CD4-positive, CD25-positive, alpha-beta regulatory T cell (primary cell): ENCODE data around the gene KITLG. TPM values are rescaled to one million over a fixed set of nuclear protein-coding genes. Genes with fewer than 3 reads are reported as not detected.
"Not testable (repeated sequence)": the region's sequence is repeated elsewhere in the genome, so short reads cannot be mapped to it uniquely, and the experiment has no call there.

Source experiments
- ATAC-seq, 2 donors: fragments of 150-1000 bp; cut with Tn5 transposase; one replicate each; pipeline ENCODE4 v1.10.0; 2021; ENCODE audit warnings: low read depth in 2 of 2, moderate number of reproducible peaks in 2 of 2, moderate library complexity in 1 of 2
- DNase-seq, 3 donors: peaks; one replicate each; pipeline versions ENCODE4 v3.0.0 to v3.0.0-alpha.2; 2012 to 2022; ENCODE audit warnings: mixed read lengths in 1 of 3
- H3K27ac ChIP-seq: one replicate; pipeline ENCODE4 v1.7.0; 2013; ENCODE audit warnings: mild to moderate bottlenecking, low read length; ENCODE audit not compliant: insufficient read depth, poor library complexity, severe bottlenecking
- H3K27me3 ChIP-seq: one replicate; pipeline ENCODE4 v1.7.0; 2013; ENCODE audit warnings: low read length; ENCODE audit not compliant: control insufficient read depth, insufficient read depth
- H3K36me3 ChIP-seq: one replicate; pipeline ENCODE4 v1.7.0; 2013; ENCODE audit warnings: mild to moderate bottlenecking, low read length, moderate library complexity; ENCODE audit not compliant: control insufficient read depth, insufficient read depth
- H3K4me1 ChIP-seq: 2 replicates; pipeline ENCODE4 v1.7.0; 2013; ENCODE audit warnings: mild to moderate bottlenecking, low read length; ENCODE audit not compliant: insufficient read depth, control insufficient read depth, poor library complexity, severe bottlenecking
- H3K4me3 ChIP-seq: one replicate; pipeline ENCODE4 v1.7.0; 2013; ENCODE audit warnings: low read depth, mild to moderate bottlenecking, low read length, moderate library complexity
- H3K9me3 ChIP-seq, 2 experiments: 1 replicate in 1 of 2; 2 replicates in 1 of 2; pipeline ENCODE4 v1.7.0; 2013; ENCODE audit warnings: low read length in 2 of 2, mild to moderate bottlenecking in 1 of 2, moderate library complexity in 1 of 2; ENCODE audit not compliant: control insufficient read depth in 2 of 2
- H3K27ac Mint-ChIP-seq, 3 donors: one replicate each; pipeline ENCODE4 v1.8.0; 2020 to 2022; ENCODE audit warnings: mild to moderate bottlenecking in 3 of 3, mixed read lengths in 3 of 3, moderate library complexity in 2 of 3
- H3K27me3 Mint-ChIP-seq: one replicate; pipeline ENCODE4 v1.8.0; 2022; ENCODE audit warnings: mild to moderate bottlenecking, mixed read lengths
- H3K36me3 Mint-ChIP-seq: one replicate; pipeline ENCODE4 v1.8.0; 2020; ENCODE audit warnings: mixed read lengths
- H3K4me1 Mint-ChIP-seq, 4 donors: one replicate each; pipeline ENCODE4 v1.8.0; 2020 to 2022; ENCODE audit warnings: mixed read lengths in 4 of 4, mild to moderate bottlenecking in 1 of 4
- H3K4me3 Mint-ChIP-seq, 4 donors: one replicate each; pipeline ENCODE4 v1.8.0; 2020 to 2022; ENCODE audit warnings: mild to moderate bottlenecking in 4 of 4, mixed read lengths in 4 of 4, moderate library complexity in 3 of 4
- H3K9me3 Mint-ChIP-seq, 7 donors: one replicate each; pipeline ENCODE4 v1.8.0; 2020 to 2022; ENCODE audit warnings: mixed read lengths in 7 of 7, mild to moderate bottlenecking in 3 of 7, moderate library complexity in 2 of 7
- polyA plus RNA-seq, 4 donors: library from polyadenylated mRNA; unstranded; fragments of 300-500 nt; fragmentation: Illumina TruSeq; gene quantifications; one replicate each; pipeline ENCODE4 v1.2.3, GENCODE V29; 2021
- total RNA-seq: library from RNA; stranded (reverse); gene quantifications from one replicate; pipeline ENCODE4 v1.2.3, GENCODE V29; 2022

The KITLG gene
- total and polyA plus RNA-seq, 5 donors from 2014 or later = not detected

DNA sequence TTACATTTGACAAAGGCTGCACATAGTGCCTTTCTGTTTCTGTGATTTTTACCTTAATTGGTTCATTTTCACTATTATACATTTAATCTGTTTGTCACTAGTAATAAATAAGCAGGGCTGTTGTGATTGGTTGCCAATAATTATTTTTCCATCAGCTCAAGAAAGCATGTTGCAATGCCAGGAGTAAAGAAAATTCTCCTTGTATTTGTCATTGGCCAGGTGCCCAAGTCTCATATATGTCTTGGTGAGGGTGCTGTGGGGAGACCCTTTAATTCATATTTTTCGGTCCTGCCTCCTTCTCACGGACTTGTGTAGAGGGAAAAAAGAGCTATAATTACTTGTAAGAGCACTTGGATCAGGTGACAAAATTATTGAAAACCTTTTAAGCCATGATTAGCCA lies 108.0 kb downstream of the KITLG start:
- Histone ChIP-seq H3K4me1 (no peaks in the 10 kb centered on the region), H3K27me3 (no peaks in the 10 kb centered on the region), H3K27ac (no peak overlapping the region), H3K9me3 (no peaks in the 10 kb centered on the region), H3K36me3 (no peaks in the 10 kb centered on the region), H3K4me3 (no peak overlapping the region)
- H3K27me3 Mint-ChIP-seq = no peaks in the 10 kb centered on the region
- DNase-seq (no peak), ATAC-seq (no peak)
- H3K4me1 Mint-ChIP-seq = no peaks in the 10 kb centered on the region
- no peaks in the 10 kb centered on the region for H3K36me3 Mint-ChIP-seq
- H3K27ac Mint-ChIP-seq = no peak overlapping the region
- peaks cover 0 to 6% (median 3%) of the 10 kb centered on the region in 7 donors for H3K9me3 Mint-ChIP-seq
- no peak overlapping the region for H3K4me3 Mint-ChIP-seq

DNA sequence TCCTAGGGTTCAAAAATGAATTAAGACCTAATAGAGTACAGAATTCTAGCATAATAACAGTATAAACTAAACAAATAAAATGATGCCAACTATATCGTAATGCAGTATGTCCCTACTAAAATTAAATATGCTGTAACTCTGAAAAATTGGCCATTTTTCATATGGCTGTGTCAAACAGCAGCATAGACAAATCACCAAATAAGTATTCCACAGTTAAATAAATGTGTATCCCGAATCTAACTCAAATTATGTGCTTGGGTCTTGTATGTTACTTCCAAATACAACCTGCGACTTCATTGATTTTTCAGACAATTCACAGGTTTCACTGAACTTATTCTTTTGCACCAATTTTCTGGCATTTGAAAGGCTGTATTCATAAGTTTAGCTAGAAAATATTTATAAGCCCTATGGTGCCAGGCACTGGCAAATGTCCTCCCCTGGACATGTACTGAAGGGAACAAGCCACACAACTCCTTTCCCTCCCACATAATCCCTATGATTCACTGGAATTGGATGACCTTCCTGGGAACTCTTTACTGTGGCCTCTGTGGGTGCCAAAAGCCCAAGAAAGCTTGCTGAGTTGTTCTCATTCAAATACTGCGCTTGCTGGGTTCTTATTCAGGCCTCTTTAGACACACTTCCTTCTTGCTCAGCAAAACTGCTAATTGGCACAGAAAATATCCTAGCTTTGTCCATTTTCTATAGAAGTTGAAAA lies 108.8 kb downstream of the KITLG start:
- peaks cover 0 to 6% (median 3%) of the 10 kb centered on the region in 7 donors for H3K9me3 Mint-ChIP-seq
- no peaks in the 10 kb centered on the region for H3K36me3 ChIP-seq
- H3K4me1 ChIP-seq = no peaks in the 10 kb centered on the region
- H3K27me3 Mint-ChIP-seq = no peaks in the 10 kb centered on the region
- H3K4me3 Mint-ChIP-seq = no peak overlapping the region
- no peak overlapping the region for H3K27ac ChIP-seq
- no peaks in the 10 kb centered on the region for H3K27me3 ChIP-seq
- no peaks in the 10 kb centered on the region for H3K9me3 ChIP-seq
- DNase-seq (no peak), ATAC-seq (no peak)
- no peaks in the 10 kb centered on the region for H3K36me3 Mint-ChIP-seq
- no peak overlapping the region for H3K27ac Mint-ChIP-seq
- H3K4me1 Mint-ChIP-seq = no peaks in the 10 kb centered on the region
- H3K4me3 ChIP-seq = no peak overlapping the region

GRCh38 chr12:88469154-88469553 lies 111.1 kb downstream of the KITLG start:
- H3K4me1 Mint-ChIP-seq = no peaks in the 10 kb centered on the region
- H3K9me3 Mint-ChIP-seq = peaks cover 0 to 7% (median 2%) of the 10 kb centered on the region in 7 donors
- Histone ChIP-seq H3K27me3 (no peaks in the 10 kb centered on the region), H3K9me3 (no peaks in the 10 kb centered on the region), H3K4me1 (no peaks in the 10 kb centered on the region), H3K4me3 (no peak overlapping the region), H3K36me3 (no peaks in the 10 kb centered on the region), H3K27ac (no peak overlapping the region)
- no peak overlapping the region for H3K4me3 Mint-ChIP-seq
- H3K36me3 Mint-ChIP-seq = no peaks in the 10 kb centered on the region
- peaks cover under 1% of the 10 kb centered on the region for H3K27me3 Mint-ChIP-seq
- no peak overlapping the region for H3K27ac Mint-ChIP-seq
- DNase-seq (no peak), ATAC-seq (no peak)

DNA sequence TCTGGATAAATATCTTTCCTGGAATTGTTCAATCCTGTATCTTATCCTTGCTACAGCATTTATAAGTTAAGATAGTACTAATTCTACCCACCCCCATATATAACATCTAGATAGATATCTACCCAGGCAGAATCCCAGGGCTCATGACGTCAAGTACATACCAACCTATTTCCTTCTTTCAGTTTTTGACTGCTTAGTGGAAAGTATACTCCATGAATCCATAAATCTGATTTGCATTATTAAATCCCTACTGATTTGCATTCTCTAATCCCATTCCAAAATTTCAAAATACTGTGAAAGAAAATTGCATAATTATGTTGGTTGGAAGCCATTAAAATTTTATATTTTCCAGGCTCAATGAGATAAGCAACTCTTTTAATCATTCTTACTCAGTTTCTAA lies 111.7 kb downstream of the KITLG start:
- peaks cover 0 to 7% (median 2%) of the 10 kb centered on the region in 7 donors for H3K9me3 Mint-ChIP-seq
- H3K4me3 ChIP-seq = no peak overlapping the region
- H3K27me3 ChIP-seq = no peaks in the 10 kb centered on the region
- no peaks in the 10 kb centered on the region for H3K4me1 Mint-ChIP-seq
- no peak for DNase-seq
- no peaks in the 10 kb centered on the region for H3K4me1 ChIP-seq
- H3K36me3 ChIP-seq = no peaks in the 10 kb centered on the region
- no peaks in the 10 kb centered on the region for H3K36me3 Mint-ChIP-seq
- no peaks in the 10 kb centered on the region for H3K9me3 ChIP-seq
- H3K27ac Mint-ChIP-seq = peak overlapping the region in 1 of 3 donors; percentile 6
- ATAC-seq = no peak
- peaks cover 4% of the 10 kb centered on the region for H3K27me3 Mint-ChIP-seq
- H3K27ac ChIP-seq = no peak overlapping the region
- H3K4me3 Mint-ChIP-seq = no peak overlapping the region

DNA sequence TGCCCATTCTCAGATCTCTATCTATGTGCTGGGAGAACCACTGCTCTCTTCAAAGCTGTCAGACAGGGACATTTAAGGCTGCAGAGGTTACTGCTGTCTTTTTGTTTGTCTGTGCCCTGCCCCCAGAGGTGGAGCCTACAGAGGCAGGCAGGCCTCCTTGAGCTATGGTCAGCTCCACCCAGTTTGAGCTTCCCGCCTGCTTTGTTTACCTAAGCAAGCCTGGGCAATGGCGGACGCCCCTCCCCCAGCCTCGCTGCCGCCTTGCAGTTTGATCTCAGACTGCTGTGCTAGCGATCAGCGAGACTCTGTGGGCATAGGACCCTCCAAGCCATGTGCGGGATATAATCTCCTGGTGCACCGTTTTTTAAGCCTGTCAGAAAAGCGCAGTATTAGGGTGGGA lies 113.6 kb downstream of the KITLG start:
- H3K36me3 Mint-ChIP-seq, H3K27me3 Mint-ChIP-seq, H3K36me3 ChIP-seq, H3K4me3 ChIP-seq, H3K9me3 Mint-ChIP-seq, H3K27me3 ChIP-seq, H3K4me3 Mint-ChIP-seq, H3K27ac ChIP-seq, ATAC-seq, H3K9me3 ChIP-seq, H3K4me1 Mint-ChIP-seq, H3K27ac Mint-ChIP-seq, H3K4me1 ChIP-seq, DNase-seq: not testable (repeated sequence)

GRCh38 chr12:88458327-88458726 lies 121.9 kb downstream of the KITLG start:
- Histone ChIP-seq H3K27me3 (no peaks in the 10 kb centered on the region), H3K36me3 (no peaks in the 10 kb centered on the region), H3K9me3 (no peaks in the 10 kb centered on the region), H3K4me1 (no peaks in the 10 kb centered on the region), H3K4me3 (no peak overlapping the region), H3K27ac (no peak overlapping the region)
- no peak for ATAC-seq
- Mint-ChIP-seq H3K36me3 (no peaks in the 10 kb centered on the region), H3K4me3 (no peak overlapping the region), H3K27ac (no peak overlapping the region), H3K9me3 (peaks cover 0 to 9% (median 3%) of the 10 kb centered on the region in 7 donors), H3K27me3 (no peaks in the 10 kb centered on the region), H3K4me1 (no peaks in the 10 kb centered on the region)
- DNase-seq = no peak

GRCh38 chr12:88453323-88453722 lies 126.9 kb downstream of the KITLG start:
- Histone ChIP-seq H3K4me3 (no peak overlapping the region), H3K4me1 (no peaks in the 10 kb centered on the region), H3K9me3 (no peaks in the 10 kb centered on the region), H3K27me3 (no peaks in the 10 kb centered on the region), H3K27ac (no peak overlapping the region), H3K36me3 (no peaks in the 10 kb centered on the region)
- DNase-seq (no peak), ATAC-seq (no peak)
- Mint-ChIP-seq H3K27me3 (no peaks in the 10 kb centered on the region), H3K9me3 (peaks cover 0 to 5% (median 3%) of the 10 kb centered on the region in 7 donors), H3K4me1 (no peaks in the 10 kb centered on the region), H3K36me3 (no peaks in the 10 kb centered on the region), H3K4me3 (no peak overlapping the region), H3K27ac (no peak overlapping the region)

DNA sequence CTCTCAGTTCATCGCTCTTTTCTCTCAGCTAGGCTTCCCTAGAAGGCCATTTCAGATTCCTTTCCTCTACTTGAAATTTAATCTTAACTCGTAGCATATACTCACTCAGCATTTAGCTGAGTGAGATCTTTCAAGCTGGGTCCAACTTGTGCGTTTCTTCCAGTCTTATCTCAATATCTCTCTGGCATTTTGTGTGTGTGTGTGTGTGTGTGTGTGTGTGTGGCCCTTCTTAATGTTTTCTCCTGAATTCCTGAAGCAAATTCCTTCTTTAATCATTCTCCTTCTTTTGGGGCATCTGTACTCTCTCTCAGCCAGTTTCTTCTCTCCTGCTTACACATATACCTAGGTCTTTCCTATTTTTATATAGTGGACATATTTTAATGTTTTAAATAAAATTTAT lies 129.1 kb downstream of the KITLG start:
- Mint-ChIP-seq H3K27ac (no peak overlapping the region), H3K4me3 (no peak overlapping the region), H3K36me3 (no peaks in the 10 kb centered on the region), H3K9me3 (peaks cover 0 to 4% (median 2%) of the 10 kb centered on the region in 7 donors), H3K4me1 (no peaks in the 10 kb centered on the region), H3K27me3 (no peaks in the 10 kb centered on the region)
- H3K36me3 ChIP-seq = no peaks in the 10 kb centered on the region
- H3K4me3 ChIP-seq = no peak overlapping the region
- H3K4me1 ChIP-seq = no peaks in the 10 kb centered on the region
- DNase-seq = no peak
- H3K27me3 ChIP-seq = no peaks in the 10 kb centered on the region
- no peaks in the 10 kb centered on the region for H3K9me3 ChIP-seq
- H3K27ac ChIP-seq = no peak overlapping the region
- ATAC-seq = no peak
